GM19463 (cell line): Measurements from ENCODE around the gene HOXD1.
A peak's percentile ranks its signal among the peaks of the same experiment; 100 is the strongest.

ENCODE experiments used
- ATAC-seq: cut with Tn5 transposase; IDR thresholded peaks from one replicate; pipeline ENCODE4 v1.9.1; 2021; ENCODE audit warnings: mild to moderate bottlenecking, moderate library complexity; ENCODE audit not compliant: unreplicated experiment

The HOXD1 gene

DNA sequence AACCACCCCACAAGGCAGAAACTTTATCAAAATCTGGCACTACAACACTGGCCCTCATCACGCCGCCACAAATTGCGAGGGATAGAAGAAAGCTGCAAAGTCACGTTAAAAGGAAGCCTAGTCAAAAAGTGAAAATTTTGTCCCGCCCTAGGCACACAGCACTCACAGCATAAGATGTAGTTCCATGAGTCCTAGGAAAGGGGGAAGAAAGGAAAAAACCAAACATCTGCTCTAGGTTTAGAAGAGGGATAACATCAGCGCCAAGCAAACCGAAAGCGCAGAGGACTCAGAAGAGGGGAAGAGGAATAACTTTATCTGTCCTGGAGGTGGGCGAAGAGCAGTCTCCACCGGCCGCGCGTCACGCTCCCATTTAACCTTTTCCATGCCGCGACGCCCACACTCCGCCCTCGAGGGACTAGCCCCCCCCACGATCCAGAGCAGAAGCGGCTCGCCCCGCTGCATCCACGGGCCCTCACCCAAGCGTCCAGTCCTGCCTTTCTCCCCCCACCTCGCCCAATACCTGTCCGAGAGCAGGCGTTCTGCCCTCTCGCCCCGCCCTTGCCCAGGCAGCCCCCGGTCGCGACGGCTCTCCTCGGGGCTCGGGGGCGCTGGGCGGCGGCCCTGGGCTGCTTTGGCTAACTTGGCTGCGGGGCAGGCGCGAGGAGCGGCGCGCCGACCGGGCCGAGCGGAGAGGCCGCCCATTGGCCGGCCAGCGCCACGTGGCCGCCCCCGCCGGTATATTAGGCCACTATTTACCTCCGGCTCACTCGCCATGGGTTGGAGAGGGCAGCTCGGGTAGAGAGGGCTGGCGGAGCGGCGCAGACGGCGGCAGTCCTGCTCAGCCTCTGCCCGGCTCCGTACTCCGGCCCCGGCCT, at the start of gene HOXD1:
Gene HOXD1 (plus strand): TSS at position 770 of the 875 bp plus-strand sequence. CDS start 134 bp downstream, outside the sequence.
- ATAC-seq: peak; percentile 44

GRCh38 chr2:176138923-176139660, 49.4 kb upstream of the HOXD1 start:
- no peak for ATAC-seq

GRCh38 chr2:176139661-176140512, 48.6 kb upstream of the HOXD1 start:
- no peak for ATAC-seq

GRCh38 chr2:176140513-176141317, 47.8 kb upstream of the HOXD1 start:
- peak; percentile 96 for ATAC-seq

DNA sequence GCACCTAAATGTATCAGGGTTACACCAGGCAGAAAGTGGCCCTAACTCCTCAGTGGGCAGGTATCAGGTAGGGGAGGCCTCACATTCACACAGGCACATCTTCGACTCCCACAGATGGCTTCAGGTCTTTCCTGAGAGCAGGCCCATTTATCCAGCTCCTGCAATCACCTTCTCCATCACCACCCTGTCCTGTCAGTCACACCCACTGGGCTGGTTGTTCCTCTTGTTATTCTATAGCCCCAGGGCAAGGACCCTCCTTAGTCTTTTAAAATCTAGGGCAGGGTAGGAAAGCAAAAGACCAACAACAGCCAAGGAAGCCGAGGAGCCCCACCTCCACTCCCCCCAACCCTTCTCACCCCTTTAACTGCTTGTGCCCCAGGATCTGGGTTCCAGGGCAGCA, 46.2 kb upstream of the HOXD1 start:
- no peak for ATAC-seq

GRCh38 chr2:176145085-176145969, 43.1 kb upstream of the HOXD1 start:
- no peak for ATAC-seq

DNA sequence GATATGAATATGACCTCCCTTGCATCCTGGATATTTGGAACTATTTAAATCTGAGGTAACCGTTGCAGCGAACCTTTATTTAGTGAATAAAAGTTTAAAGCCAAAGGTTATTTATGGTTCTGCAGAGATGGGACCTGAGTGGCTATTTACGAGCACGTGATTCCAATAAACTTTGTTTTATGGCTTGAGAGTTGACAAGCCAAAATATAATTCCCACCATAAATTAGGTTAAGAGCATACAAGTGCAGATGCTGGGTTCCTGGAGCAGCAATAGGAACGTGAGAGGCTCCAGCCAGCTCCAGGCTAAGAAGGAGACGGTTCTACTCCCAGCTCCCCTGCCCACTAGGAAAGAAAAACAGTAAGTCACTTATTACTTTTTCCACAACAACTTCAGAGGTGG, 42.4 kb upstream of the HOXD1 start:
- ATAC-seq: no peak

DNA sequence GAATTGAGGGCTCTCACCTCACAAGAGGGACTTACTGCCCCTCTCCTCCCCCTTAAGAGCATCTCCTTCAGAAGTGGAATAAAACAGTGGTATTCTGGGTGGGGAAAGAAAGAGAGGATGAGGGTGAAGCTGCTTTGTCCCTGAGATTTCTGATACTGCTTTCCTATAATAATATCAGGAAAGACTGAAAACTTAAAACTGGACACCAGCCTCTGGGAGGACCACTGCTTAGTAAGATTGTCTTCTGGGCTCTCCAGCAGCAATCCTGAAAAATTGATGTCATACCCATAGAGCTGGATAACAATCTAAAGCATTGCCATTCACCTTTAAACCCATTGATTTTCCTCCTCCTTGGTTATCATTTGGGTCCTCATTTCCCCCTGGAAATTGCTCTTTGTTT, 41.8 kb upstream of the HOXD1 start:
- no peak for ATAC-seq

DNA sequence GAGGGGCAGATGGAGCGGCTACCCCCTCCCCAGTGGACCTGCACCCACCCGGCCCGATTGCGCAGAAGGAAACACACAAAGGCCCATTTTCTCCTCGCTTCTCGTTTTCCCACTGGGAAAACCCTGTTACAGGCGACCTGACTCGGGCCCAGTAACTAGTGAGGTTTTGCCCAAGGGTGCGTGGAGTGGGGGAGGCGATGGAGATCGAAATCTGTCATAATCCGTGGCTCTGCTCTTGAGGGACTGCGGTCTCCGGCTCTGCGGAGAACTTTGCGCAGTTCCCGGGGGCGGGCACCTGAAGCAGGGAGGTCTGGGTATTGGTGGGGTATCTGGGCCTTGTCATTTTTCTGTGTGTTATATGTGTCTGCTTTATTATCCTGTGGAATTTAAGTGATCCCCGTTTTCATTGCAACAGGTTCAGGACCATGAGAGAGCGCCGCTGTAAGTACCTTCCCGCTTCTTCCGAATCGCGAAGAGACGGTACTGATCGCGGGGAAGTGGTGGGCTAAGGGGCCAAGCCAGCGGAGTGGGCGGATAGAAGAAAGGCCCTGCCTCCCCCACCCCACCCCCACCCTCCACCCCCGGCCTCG, 41.2 kb upstream of the HOXD1 start:
- no peak for ATAC-seq

DNA sequence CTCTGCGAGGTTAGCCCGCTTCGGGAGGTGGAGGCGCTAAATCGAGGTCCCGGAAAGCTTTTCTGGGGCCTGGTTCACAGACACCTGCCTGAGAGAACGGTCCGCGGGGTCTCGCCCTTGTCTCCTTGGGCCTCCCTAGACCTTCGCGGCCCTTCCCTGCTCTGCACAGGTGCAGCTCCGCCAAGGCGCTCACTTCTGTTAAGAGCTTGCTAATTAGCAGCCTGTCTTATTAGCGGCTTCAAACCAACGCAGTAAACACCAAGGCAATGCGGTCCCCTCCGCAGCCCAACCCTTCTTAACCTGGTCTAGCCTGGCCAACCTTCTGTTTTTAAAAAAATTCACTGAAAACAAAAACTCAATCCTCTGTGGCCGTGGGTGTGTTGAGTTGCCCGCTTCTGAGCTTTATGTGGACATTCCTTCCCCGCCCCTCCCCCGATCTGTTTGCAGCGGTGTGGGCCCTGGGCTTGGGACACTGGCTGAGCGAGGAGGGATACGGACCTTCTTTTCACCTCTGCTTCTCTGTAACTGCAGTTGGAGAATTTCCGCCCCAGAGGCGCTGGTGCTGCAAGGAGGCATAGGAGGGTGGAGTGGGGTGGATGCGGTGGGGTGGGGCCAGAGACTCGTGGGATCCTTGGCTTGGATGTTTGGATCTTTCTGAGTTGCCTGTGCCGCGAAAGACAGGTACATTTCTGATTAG, 40.5 kb upstream of the HOXD1 start:
- no peak for ATAC-seq

DNA sequence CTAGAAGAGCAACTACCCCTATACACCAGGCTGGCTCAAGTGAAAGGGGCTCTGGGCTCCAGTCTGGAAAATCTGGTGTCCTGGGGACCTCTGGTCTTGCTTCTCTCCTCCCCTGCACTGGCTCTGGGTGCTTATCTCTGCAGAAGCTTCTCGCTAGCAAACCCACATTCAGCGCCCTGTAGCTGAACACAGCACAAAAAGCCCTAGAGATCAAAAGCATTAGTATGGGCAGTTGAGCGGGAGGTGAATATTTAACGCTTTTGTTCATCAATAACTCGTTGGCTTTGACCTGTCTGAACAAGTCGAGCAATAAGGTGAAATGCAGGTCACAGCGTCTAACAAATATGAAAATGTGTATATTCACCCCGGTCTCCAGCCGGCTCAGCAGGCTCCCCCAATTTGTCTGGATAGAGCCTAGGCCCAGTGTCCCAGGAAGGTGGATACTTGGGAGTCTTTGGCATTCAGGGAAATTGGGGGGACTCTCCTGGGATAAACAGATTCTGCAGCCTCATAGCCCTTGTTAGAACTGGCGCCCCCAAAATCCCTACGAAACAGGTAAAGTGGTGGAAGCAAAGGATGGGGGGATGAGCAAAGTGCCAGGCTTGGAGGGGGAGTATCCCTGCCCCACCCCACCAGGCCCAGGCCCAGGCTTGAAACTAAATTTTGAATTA, 39.6 kb upstream of the HOXD1 start:
- no peak for ATAC-seq

- no peak for ATAC-seq
Measured at GRCh38 chr2:176149481-176149938, 39.0 kb upstream of the HOXD1 start.

- no peak for ATAC-seq
Measured at GRCh38 chr2:176149939-176150583, 38.4 kb upstream of the HOXD1 start.

GRCh38 chr2:176150584-176151441, 37.7 kb upstream of the HOXD1 start:
- no peak for ATAC-seq

DNA sequence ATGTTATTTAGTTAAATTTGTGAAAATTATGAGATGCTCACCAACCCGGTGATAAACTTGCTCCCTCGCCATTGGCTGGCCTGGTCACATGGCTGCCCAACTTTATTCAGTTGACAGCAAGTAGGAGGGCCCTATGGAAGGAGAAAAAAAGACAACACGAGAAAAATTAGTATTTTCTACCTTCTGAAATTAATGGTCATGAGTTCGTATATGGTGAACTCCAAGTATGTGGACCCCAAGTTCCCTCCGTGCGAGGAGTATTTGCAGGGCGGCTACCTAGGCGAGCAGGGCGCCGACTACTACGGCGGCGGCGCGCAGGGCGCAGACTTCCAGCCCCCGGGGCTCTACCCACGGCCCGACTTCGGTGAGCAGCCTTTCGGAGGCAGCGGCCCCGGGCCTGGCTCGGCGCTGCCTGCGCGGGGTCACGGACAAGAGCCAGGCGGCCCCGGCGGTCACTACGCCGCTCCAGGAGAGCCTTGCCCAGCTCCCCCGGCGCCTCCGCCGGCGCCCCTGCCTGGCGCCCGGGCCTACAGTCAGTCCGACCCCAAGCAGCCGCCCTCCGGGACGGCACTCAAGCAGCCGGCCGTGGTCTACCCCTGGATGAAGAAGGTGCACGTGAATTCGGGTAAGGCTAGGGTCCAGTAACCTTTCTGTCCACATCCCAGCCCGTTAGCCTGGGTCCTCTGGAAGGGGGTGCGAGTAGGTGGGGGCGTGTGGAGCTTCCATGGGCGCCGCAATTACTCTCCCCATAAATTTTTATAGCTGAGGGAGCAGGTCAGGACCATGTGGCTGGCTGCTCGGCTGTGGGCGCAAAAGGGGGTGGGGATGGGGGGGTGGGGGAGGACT, 36.8 kb upstream of the HOXD1 start, which contains the start of gene HOXD4:
Gene HOXD4 (plus strand): TSS at position 109 of the 846 bp plus-strand sequence. CDS start 84 bp downstream, at position 193.
- no peak for ATAC-seq
